NCI-H524 (cell line): ENCODE results near the gene PHF12.
"Not testable (repeated sequence)": the region's sequence is repeated elsewhere in the genome, so short reads cannot be mapped to it uniquely, and the experiment has no call there.

Experiments used
- DNase-seq, 2 experiments: peaks; one replicate each; lab custom pipeline; 2025; lab: John Stamatoyannopoulos, UW

The PHF12 gene

GRCh38 chr17:28901866-28902818 lies 49.2 kb downstream of the PHF12 start:
- peak; percentile 70 to 79 for DNase-seq

- DNase-seq: no peak
Observed at GRCh38 chr17:28900986-28901726, 50.2 kb downstream of the PHF12 start.

- DNase-seq: no peak
Observed at GRCh38 chr17:28899212-28899815, 52.0 kb downstream of the PHF12 start.

GRCh38 chr17:28898527-28898955 lies 52.8 kb downstream of the PHF12 start:
- no peak for DNase-seq

- peak in 1 of 2 experiments; percentile 71 for DNase-seq
Observed at GRCh38 chr17:28897769-28898526, 53.4 kb downstream of the PHF12 start.

GRCh38 chr17:28896884-28897768 lies 54.2 kb downstream of the PHF12 start, which contains the start of gene FLOT2:
FLOT2 (minus strand) TSS chr17:28897733; CDS start chr17:28897574, 159 bp downstream.
- peak; percentile 73 to 91 for DNase-seq

GRCh38 chr17:28896491-28896883 lies 54.8 kb downstream of the PHF12 start:
- peak in 1 of 2 experiments; percentile 61 for DNase-seq

GRCh38 chr17:28895794-28896447 lies 55.4 kb downstream of the PHF12 start:
- DNase-seq: no peak

GRCh38 chr17:28893248-28894183 lies 57.8 kb downstream of the PHF12 start:
- not testable (repeated sequence) for DNase-seq

- no peak for DNase-seq
Observed at GRCh38 chr17:28892024-28892423, 59.3 kb downstream of the PHF12 start.

GRCh38 chr17:28891201-28891600 lies 60.1 kb downstream of the PHF12 start:
- DNase-seq: no peak

GRCh38 chr17:28889996-28890395 lies 61.3 kb downstream of the PHF12 start:
- DNase-seq: no peak

- no peak for DNase-seq
Observed at GRCh38 chr17:28888832-28889231, 62.5 kb downstream of the PHF12 start.

GRCh38 chr17:28887871-28888471 lies 63.3 kb downstream of the PHF12 start:
- no peak for DNase-seq

- no peak for DNase-seq
Observed at GRCh38 chr17:28885951-28886350, 65.4 kb downstream of the PHF12 start.

GRCh38 chr17:28885363-28885762 lies 66.0 kb downstream of the PHF12 start:
- no peak for DNase-seq

- DNase-seq: no peak
Observed at GRCh38 chr17:28883967-28884702, 67.2 kb downstream of the PHF12 start.
